ENCODE measurements around the gene QTRT2. TPM values are rescaled to one million over a fixed set of nuclear protein-coding genes. Genes with fewer than 3 reads are reported as not detected.

QTRT2 gene
- 10 to 100 TPM; 17.9 to 29.1 (median 21.2) TPM for total RNA-seq
- long read RNA-seq, donor 1, full-length matches to known transcripts, result 5 of 7 reads
- long read RNA-seq, donor 1, partial matches to known transcripts, result 0 of 7 reads
- long read RNA-seq, donor 1, other reads (novel, unspliced or antisense), result 2 of 7 reads
- long read RNA-seq, donor 2, partial matches to known transcripts, result 8 of 12 reads
- long read RNA-seq, donor 2, other reads (novel, unspliced or antisense), result 3 of 12 reads

DNA sequence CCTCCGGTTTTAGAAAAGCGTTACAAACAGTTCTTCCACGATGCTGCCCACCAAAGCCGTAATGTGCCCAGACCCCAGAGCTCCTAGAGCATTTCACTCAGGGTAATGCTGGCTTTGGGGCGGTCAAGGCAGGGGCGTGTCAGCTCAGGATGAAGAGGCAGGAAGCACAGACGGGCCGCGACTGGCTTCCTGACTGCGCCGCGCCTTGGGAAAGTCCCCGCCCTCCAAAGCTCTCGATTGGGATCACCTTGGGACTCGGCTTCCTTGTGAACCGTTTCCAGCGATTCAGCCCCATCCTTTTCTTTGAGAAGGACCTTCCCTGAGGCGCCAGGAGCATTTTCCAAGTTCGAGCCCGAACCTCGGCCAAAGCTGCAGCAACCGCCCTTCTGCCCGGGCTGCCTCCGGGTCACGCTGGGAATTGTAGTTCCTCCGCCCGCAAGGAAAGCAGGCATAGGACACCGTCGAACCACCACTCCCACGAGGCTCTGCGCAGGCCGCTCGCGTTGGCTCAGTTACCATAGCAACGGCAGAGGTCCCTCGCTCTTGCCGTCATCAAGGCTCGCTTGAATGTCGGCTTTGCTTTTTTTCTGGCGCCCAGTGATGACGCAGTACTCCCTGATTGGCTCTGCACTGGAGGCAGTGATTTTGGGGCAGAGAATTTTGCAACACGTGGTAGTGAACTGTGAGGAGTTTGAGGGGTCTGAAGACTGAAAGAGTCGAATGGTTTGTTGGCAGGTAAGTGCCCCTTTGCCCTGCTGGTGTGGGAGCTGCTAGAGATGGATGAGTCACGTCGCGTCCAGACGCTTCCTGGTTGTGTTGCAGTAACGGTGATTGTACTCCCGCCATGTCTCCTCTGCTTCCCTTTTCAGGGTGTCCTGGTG lies at the start of gene QTRT2, which contains the start of gene CCDC191:
Gene QTRT2, plus strand, starts transcription at position 608 of the 881 bp plus-strand sequence. CDS start 8,521 bp downstream, outside the sequence.
Gene CCDC191, minus strand, starts transcription at position 397 of the 881 bp plus-strand sequence. Its CDS starts 60 bp downstream, at position 337.
- intact Hi-C loops (cut with DNase I, micrococcal nuclease), result no loop called here

GRCh38 chr3:114011059-114011797 lies 45.3 kb upstream of the QTRT2 start:
- DNase-seq (no peak), ATAC-seq (no peak)
- Histone ChIP-seq H3K9me3 (no peaks in the 10 kb centered on the region), H3K4me1 (ENCODE audit: low read depth) (no peaks in the 10 kb centered on the region), H3K4me3 (no peak overlapping the region), H3K36me3 (ENCODE audit: low read depth) (no peaks in the 10 kb centered on the region)
- intact Hi-C loops (cut with DNase I, micrococcal nuclease), result no loop called here
- TF ChIP-seq CTCF (IDR thresholded peaks at IDR 0.05), result no peak

More for the DNA sequence above, at the start of gene QTRT2, which contains the start of gene CCDC191:
- H3K4me3 ChIP-seq, result peak within 1 kb of the TSS; percentile 35
- H3K4me1 ChIP-seq (ENCODE audit: low read depth), result peaks cover 8% of the 10 kb centered on the region
- ATAC-seq (peak; percentile 99), DNase-seq (peak; percentile 96 to 100 (median 99))
- no peaks in the 10 kb centered on the region for H3K36me3 ChIP-seq (ENCODE audit: low read depth)
- no peaks in the 10 kb centered on the region for H3K9me3 ChIP-seq
- no peak for TF ChIP-seq CTCF (IDR thresholded peaks at IDR 0.05)

GRCh38 chr3:114014211-114014610 lies 42.3 kb upstream of the QTRT2 start:
- DNase-seq, result no peak
- H3K36me3 ChIP-seq (ENCODE audit: low read depth), result no peaks in the 10 kb centered on the region
- no peak for ATAC-seq
- H3K4me1 ChIP-seq (ENCODE audit: low read depth), result no peaks in the 10 kb centered on the region
- no peaks in the 10 kb centered on the region for H3K9me3 ChIP-seq
- intact Hi-C loops (cut with DNase I, micrococcal nuclease), result no loop called here
- no peak for TF ChIP-seq CTCF (IDR thresholded peaks at IDR 0.05)
- H3K4me3 ChIP-seq, result no peak overlapping the region

DNA sequence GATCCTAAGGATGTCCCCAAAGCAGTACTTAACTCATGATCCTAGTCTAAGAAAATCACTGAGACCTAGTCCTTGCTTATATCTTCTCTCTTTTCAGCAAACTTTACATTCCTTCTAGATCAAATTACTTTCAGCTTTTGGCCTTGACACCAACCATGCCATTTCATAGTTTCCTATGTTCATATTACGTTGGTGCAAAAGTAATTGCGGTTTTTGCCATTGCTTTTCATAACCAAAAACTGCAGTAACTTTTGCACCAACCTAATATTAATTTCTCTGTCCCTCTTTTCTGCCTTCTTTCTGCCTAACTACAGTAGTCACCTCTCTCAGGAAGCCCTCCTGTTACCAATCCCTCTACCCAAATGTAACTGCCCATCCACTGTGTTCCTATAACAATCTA lies 37.1 kb upstream of the QTRT2 start:
- DNase-seq (no peak), ATAC-seq (no peak)
- Histone ChIP-seq H3K4me3 (no peak overlapping the region), H3K36me3 (ENCODE audit: low read depth) (no peaks in the 10 kb centered on the region), H3K9me3 (no peaks in the 10 kb centered on the region), H3K4me1 (ENCODE audit: low read depth) (no peaks in the 10 kb centered on the region)
- TF ChIP-seq CTCF (IDR thresholded peaks at IDR 0.05), result no peak
- intact Hi-C loops (cut with DNase I, micrococcal nuclease), result no loop called here

GRCh38 chr3:114020907-114021306 lies 35.6 kb upstream of the QTRT2 start:
- TF ChIP-seq CTCF (IDR thresholded peaks at IDR 0.05), result no peak
- intact Hi-C loops (cut with DNase I, micrococcal nuclease), result no loop called here
- H3K36me3 ChIP-seq (ENCODE audit: low read depth), result no peaks in the 10 kb centered on the region
- H3K4me1 ChIP-seq (ENCODE audit: low read depth), result no peaks in the 10 kb centered on the region
- H3K9me3 ChIP-seq, result no peaks in the 10 kb centered on the region
- ATAC-seq (no peak), DNase-seq (no peak)
- H3K4me3 ChIP-seq, result no peak overlapping the region

All from mucosa of descending colon (tissue), 3 donors.